ENCODE measurements around the gene REEP3. TPM values are rescaled to one million over a fixed set of nuclear protein-coding genes. Genes with fewer than 3 reads are reported as not detected.

REEP3 gene
- total and polyA plus RNA-seq, 12 donors, result 9.9 to 27.7 (median 17.2) TPM

DNA sequence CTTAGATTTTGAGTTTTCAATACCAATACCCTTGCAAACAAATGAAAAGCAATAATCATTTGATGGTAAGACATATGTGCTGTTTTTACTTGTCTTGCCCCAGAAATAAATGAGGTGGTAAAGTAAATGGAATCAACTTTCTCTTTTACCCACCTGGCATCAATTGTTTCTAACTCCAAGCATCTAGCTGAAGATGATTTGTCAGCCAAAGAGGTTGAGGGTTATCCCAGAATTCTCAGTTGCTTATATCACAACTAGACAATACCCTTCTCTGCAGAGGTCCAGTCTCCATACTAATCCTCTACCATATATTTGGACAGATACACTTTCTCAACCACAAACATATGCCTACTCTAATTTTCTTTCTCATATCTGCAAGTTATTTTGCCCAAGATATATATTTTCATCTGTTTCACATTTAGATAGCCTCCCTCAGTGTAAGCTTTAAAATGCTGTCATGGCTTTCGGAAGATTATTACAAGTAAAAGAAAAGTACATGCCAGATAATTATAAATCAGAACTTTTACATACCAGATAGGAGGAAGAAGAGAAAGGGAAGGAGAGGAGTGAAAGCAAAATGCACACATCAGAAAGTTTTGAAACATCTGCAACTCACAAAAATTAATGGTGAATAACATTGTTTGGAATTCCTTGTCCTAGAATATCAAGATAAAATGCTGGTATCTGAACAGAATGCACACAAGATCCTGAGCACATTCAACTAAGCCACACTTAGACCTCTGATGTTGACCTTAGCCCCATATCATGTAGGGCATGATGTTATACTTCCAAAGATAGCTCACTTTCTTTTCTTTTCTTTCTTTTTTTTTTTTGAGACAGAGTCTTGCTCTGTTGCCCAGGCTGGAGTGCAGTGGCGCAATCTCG, 146.6 kb downstream of the REEP3 start:
- no peak for DNase-seq
- ATAC-seq, result no peak
- intact Hi-C loops (cut with DNase I), result no loop called here
- Histone ChIP-seq H3K9me3 (no peaks in the 10 kb centered on the region), H3K36me3 (no peaks in the 10 kb centered on the region), H3K27ac (peak overlapping the region in 6 of 10 donors; percentile 42 to 55 (median 44)), H3K4me1 (peaks cover 3 to 52% (median 47%) of the 10 kb centered on the region in 9 donors), H3K27me3 (no peaks in the 10 kb centered on the region), H3K4me3 (no peak overlapping the region)
- no peak for TF ChIP-seq CTCF (IDR thresholded peaks at IDR 0.05)
- WGBS, 2 donors, result 96 to 99% methylated on average over 3 of the region's 3 CpGs

DNA sequence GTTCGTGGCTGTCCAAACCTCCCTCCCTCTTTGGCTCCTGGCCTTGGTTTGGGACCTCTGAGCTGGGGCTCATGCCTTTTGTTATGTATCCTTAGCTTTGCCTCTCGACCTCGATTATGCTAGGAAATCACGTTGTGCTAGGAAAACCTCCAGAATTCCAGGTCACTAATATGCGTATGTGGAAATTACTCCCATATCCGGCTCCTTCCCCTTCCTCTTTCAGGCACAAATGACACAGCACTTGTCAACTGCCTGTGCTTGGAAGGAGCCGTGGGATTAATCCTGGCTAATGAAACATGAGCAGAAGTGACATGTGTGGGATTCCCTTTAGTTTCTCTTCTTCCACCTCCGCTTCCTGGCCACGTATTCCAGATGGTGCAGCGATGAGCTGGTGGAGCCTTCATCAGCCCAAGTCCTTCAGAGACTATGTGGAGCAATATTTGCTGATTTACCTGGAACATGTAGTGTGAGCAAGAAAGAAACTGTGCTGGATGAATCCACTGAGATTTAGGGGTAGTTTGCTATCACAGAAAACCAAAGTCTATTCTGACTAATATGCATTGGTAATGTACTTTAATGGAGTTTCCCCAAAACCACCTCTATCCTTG, 149.2 kb downstream of the REEP3 start:
- Histone ChIP-seq H3K36me3 (no peaks in the 10 kb centered on the region), H3K27ac (peak overlapping the region; percentile 69 to 89 (median 77)), H3K4me1 (peaks cover 3 to 62% (median 53%) of the 10 kb centered on the region in 9 donors), H3K27me3 (no peaks in the 10 kb centered on the region), H3K9me3 (no peaks in the 10 kb centered on the region), H3K4me3 (peak overlapping the region in 2 of 10 donors; percentile 3 to 18)
- WGBS, 2 donors, result 35% methylated on average over 10 of the region's 10 CpGs
- peak in 1 of 2 donors; percentile 80 for DNase-seq
- TF ChIP-seq CTCF (IDR thresholded peaks at IDR 0.05), result no peak
- peak; percentile 74 to 92 (median 88) for ATAC-seq
- intact Hi-C loops (cut with DNase I), result loop anchor here in 5 of 10 donors (1.0 to 5.0 kb wide), 6 partner anchors 26 to 42 kb away; no protein-coding TSS in a partner anchor

DNA sequence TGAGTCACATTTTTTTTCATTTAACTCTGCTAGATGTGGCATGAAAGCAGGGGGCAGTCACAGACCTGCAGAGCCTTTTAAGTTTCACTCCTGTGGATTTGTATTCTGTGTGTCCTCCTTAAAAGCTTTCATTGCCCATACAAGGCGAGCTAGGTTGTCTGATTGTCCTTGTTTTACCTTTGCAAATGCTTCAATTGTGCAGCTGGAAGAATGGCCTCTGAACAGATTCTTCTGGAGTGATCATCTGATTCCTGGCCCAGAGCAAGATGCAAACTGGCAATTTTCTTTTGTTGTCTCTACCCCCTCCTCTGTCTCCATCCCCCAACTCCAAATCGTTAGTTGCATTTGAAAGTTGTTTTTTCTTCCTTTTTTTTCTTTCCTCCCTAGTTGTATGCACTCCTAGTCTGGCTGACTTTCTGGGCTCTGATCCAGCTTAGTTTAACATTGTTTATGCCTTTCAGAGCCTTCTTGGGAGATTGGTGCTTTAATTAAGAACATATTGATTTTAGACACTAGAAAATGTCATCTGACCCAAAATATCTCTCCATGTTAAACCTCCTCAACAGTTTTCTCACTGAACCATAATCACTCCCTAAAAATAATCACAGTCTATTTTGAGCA, 150.2 kb downstream of the REEP3 start:
- Histone ChIP-seq H3K4me1 (peaks cover 3 to 60% (median 51%) of the 10 kb centered on the region in 9 donors), H3K9me3 (no peaks in the 10 kb centered on the region), H3K27me3 (no peaks in the 10 kb centered on the region), H3K27ac (peak overlapping the region; percentile 69 to 89 (median 77)), H3K36me3 (no peaks in the 10 kb centered on the region), H3K4me3 (no peak overlapping the region)
- intact Hi-C loops (cut with DNase I), result loop anchor here in 5 of 10 donors (2.0 to 5.0 kb wide), 4 partner anchors 39 to 41 kb away; no protein-coding TSS in a partner anchor
- WGBS, 2 donors, result 21 to 39% methylated on average over 2 of the region's 2 CpGs
- peak in 4 of 9 donors; percentile 11 to 37 (median 25) for TF ChIP-seq CTCF (IDR thresholded peaks at IDR 0.05)
- peak in 1 of 2 donors; percentile 29 for DNase-seq
- ATAC-seq, result peak in 6 of 8 donors; percentile 25 to 54 (median 45)

DNA sequence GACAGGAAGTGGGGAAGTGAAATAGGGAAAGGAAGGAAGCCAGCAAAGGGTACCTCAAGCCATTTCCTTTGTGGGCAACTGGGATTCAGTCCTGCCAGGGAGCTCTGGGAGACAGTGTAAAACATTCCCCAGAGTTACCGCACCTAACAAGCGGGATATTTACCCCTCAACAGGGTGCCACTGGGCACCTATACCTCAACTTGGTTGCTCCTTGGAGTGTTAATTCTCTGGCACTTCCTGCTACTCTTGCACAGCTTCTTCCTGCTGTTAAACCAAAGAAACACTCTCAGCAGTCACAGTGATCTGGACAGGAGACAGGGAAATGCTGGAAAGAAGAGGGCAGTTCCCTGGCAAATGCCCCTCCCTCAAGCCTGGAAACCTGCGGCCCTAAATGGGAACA, 151.3 kb downstream of the REEP3 start:
- DNase-seq, result no peak
- no peak for TF ChIP-seq CTCF (IDR thresholded peaks at IDR 0.05)
- no peak for ATAC-seq

More for the DNA sequence above, 151.3 kb downstream of the REEP3 start:
- Histone ChIP-seq H3K27me3 (no peaks in the 10 kb centered on the region), H3K9me3 (no peaks in the 10 kb centered on the region), H3K4me3 (no peak overlapping the region), H3K27ac (peak overlapping the region in 9 of 10 donors; percentile 0 to 89 (median 79)), H3K4me1 (peaks cover 3 to 49% (median 40%) of the 10 kb centered on the region in 9 donors), H3K36me3 (no peaks in the 10 kb centered on the region)
- 67 to 83% methylated on average over 3 of the region's 3 CpGs for WGBS, 2 donors
- intact Hi-C loops (cut with DNase I), result loop anchor here in 3 of 10 donors (5.0 kb wide), 2 partner anchors 40 kb away; no protein-coding TSS in a partner anchor
